ENCODE measurements around the gene NT5DC2. TPM values are rescaled to one million over a fixed set of nuclear protein-coding genes. Genes with fewer than 3 reads are reported as not detected.
A peak's percentile ranks its signal among the peaks of the same experiment; 100 is the strongest.

The NT5DC2 gene
- total and polyA plus RNA-seq, 3 donors from 2014 or later = 92.4 to 147 (median 137) TPM

- H3K4me1 ChIP-seq = peaks cover 48% of the 10 kb centered on the region
- H3K27me3 ChIP-seq = no peaks in the 10 kb centered on the region
- peak overlapping the region in 1 of 2 donors; percentile 83 for H3K4me3 ChIP-seq
- intact Hi-C loops (cut with DNase I; ENCODE audit: low total_unique reads) = loop anchor here (5.0 kb wide), 1 partner anchor 49 kb away; no protein-coding TSS in a partner anchor
- peak in 1 of 3 experiments; percentile 8 for TF ChIP-seq CTCF (IDR thresholded peaks at IDR 0.05)
- no peak for TF ChIP-seq POLR2A (IDR thresholded peaks at IDR 0.05)
- no peak for DNase-seq
- 17 to 23% methylated on average over 6 to 9 of the region's 9 CpGs for WGBS, 2 donors
- H3K27ac ChIP-seq = no peak overlapping the region
- no peaks in the 10 kb centered on the region for H3K36me3 ChIP-seq (ENCODE audit: low read depth, missing control alignments)
- no peaks in the 10 kb centered on the region for H3K9me3 ChIP-seq
These were observed 2.4 kb upstream of the NT5DC2 start for GRCh38 chr3:52536112-52536368.

GRCh38 chr3:52535411-52536111 is 1.9 kb upstream of the NT5DC2 start:
- 59 to 77% methylated on average over 19 of the region's 19 CpGs for WGBS, 2 donors
- H3K9me3 ChIP-seq = no peaks in the 10 kb centered on the region
- H3K27me3 ChIP-seq = no peaks in the 10 kb centered on the region
- intact Hi-C loops (cut with DNase I; ENCODE audit: low total_unique reads) = loop anchor here (5.0 kb wide), 1 partner anchor 48 kb away; no protein-coding TSS in a partner anchor
- H3K27ac ChIP-seq = no peak overlapping the region
- no peak for TF ChIP-seq POLR2A (IDR thresholded peaks at IDR 0.05)
- no peak for TF ChIP-seq CTCF (IDR thresholded peaks at IDR 0.05)
- H3K36me3 ChIP-seq (ENCODE audit: low read depth, missing control alignments) = no peaks in the 10 kb centered on the region
- peaks cover 51% of the 10 kb centered on the region for H3K4me1 ChIP-seq
- peak overlapping the region in 1 of 2 donors; percentile 83 for H3K4me3 ChIP-seq
- peak; percentile 14 for DNase-seq

- peak overlapping the region; percentile 45 to 59 for H3K4me3 ChIP-seq
- WGBS, 2 donors = 29 to 30% methylated on average over 36 to 57 of the region's 57 CpGs
- intact Hi-C loops (cut with DNase I; ENCODE audit: low total_unique reads) = loop anchor here (5.0 kb wide), 1 partner anchor 47 kb away; no protein-coding TSS in a partner anchor
- no peaks in the 10 kb centered on the region for H3K9me3 ChIP-seq
- H3K27me3 ChIP-seq = no peaks in the 10 kb centered on the region
- TF ChIP-seq POLR2A (IDR thresholded peaks at IDR 0.05) = no peak
- no peak for TF ChIP-seq CTCF (IDR thresholded peaks at IDR 0.05)
- no peaks in the 10 kb centered on the region for H3K36me3 ChIP-seq (ENCODE audit: low read depth, missing control alignments)
- no peak for DNase-seq
- peaks cover 60% of the 10 kb centered on the region for H3K4me1 ChIP-seq
- H3K27ac ChIP-seq = peak overlapping the region; percentile 76 to 86
These were observed 875 bp upstream of the NT5DC2 start for GRCh38 chr3:52534281-52535183.

- Histone ChIP-seq H3K36me3 (ENCODE audit: low read depth, missing control alignments) (no peaks in the 10 kb centered on the region), H3K4me3 (peak overlapping the region; percentile 67 to 70), H3K27me3 (no peaks in the 10 kb centered on the region), H3K9me3 (no peaks in the 10 kb centered on the region), H3K4me1 (peaks cover 54% of the 10 kb centered on the region), H3K27ac (peak overlapping the region; percentile 69 to 86)
- 4% methylated on average over 38 of the region's 78 CpGs; no CpG with 5 or more reads in 1 of the 2 donors for WGBS, 2 donors
- no peak for DNase-seq
- intact Hi-C loops (cut with DNase I; ENCODE audit: low total_unique reads) = no loop called here
- TF ChIP-seq POLR2A (IDR thresholded peaks at IDR 0.05) = no peak
- no peak for TF ChIP-seq CTCF (IDR thresholded peaks at IDR 0.05)
These were observed 627 bp downstream of the NT5DC2 start for GRCh38 chr3:52532838-52533622.

Measured in testis (tissue), 3 donors.